AG10803 (cell line): ENCODE measurements around the gene SPAG6.
A peak's percentile ranks its signal among the peaks of the same experiment; 100 is the strongest.
"Not testable (repeated sequence)": the region's sequence is repeated elsewhere in the genome, so short reads cannot be mapped to it uniquely, and the experiment has no call there.

Experiments used
- DNase-seq: peaks from one replicate; pipeline ENCODE4 v3.0.0; 2010; ENCODE audit warnings: low read depth
- H3K4me3 ChIP-seq: 2 replicates; pipeline ENCODE4 v1.5.1; 2011; ENCODE audit warnings: mild to moderate bottlenecking, low read length, control low read depth
- TF ChIP-seq, protein P1 (sequence below): conservative IDR thresholded peaks from 2 replicates; pipeline ENCODE4 v1.5.1; 2011; ENCODE audit warnings: mild to moderate bottlenecking, low read length, control low read depth, inconsistent platforms

SPAG6 gene

DNA sequence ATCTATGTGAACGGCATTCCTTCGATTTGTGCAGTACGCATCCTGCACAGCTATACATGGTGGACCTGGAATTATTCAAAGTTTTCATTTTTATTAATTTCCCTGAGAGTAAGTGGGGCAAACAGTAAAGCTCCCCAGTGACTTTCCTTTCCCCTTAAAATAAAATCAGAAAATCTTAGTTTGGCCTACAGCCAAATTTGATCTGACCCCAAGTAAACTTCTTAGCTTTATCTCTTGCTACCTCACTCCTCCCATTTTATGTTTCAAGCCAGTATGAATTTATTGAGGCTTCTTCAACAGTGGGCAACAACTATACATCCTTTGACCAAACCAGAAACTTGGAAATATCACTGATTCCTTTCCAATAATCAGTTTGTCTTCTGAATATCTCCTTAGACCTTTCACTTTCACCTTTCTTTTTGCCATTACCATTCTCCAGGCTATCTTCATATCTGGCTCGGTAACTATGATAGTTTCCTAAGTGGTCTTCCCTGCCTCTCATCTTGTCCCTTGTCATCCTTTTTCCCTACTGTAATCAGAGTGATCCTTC lies 11.1 kb downstream of the SPAG6 start:
- H3K4me3 ChIP-seq: no peak overlapping the region
- DNase-seq: no peak
- TF ChIP-seq, protein P1, sequence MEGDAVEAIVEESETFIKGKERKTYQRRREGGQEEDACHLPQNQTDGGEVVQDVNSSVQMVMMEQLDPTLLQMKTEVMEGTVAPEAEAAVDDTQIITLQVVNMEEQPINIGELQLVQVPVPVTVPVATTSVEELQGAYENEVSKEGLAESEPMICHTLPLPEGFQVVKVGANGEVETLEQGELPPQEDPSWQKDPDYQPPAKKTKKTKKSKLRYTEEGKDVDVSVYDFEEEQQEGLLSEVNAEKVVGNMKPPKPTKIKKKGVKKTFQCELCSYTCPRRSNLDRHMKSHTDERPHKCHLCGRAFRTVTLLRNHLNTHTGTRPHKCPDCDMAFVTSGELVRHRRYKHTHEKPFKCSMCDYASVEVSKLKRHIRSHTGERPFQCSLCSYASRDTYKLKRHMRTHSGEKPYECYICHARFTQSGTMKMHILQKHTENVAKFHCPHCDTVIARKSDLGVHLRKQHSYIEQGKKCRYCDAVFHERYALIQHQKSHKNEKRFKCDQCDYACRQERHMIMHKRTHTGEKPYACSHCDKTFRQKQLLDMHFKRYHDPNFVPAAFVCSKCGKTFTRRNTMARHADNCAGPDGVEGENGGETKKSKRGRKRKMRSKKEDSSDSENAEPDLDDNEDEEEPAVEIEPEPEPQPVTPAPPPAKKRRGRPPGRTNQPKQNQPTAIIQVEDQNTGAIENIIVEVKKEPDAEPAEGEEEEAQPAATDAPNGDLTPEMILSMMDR: no peak

DNA sequence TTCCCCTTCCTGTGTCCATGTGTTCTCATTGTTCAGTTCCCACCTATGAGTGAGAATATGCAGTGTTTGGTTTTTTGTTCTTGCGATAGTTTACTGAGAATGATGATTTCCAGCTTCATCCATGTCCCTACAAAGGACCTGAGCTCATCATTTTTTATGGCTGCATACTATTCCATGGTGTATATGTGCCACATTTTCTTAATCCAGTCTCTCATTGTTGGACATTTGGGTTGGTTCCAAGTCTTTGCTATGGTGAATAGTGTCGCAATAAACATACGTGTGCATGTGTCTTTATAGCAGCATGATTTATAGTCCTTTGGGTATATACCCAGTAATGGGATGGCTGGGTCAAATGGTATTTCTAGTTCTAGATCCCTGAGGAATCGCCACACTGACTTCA lies 12.5 kb downstream of the SPAG6 start:
- not testable (repeated sequence) for H3K4me3 ChIP-seq, DNase-seq

DNA sequence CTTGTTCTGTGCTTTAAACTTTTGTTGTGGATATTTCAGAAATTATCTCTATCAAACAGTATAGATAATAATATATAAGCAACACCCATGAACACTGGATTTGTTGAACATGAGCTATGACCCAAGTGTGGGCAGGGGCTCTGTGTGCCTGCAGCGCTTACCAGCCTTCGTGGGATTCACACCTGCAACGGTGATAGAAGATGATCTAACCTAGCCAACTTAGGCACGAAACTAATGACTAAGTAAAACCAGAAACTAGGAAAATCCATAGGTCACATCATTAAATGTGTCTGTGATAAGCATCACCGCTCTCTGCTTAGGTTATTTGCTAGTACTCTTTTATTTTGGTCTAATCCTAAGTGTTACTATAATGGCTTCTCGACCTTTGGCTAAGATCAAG lies 18.0 kb downstream of the SPAG6 start:
- DNase-seq: no peak
- TF ChIP-seq, protein P1: no peak
- H3K4me3 ChIP-seq: no peak overlapping the region

DNA sequence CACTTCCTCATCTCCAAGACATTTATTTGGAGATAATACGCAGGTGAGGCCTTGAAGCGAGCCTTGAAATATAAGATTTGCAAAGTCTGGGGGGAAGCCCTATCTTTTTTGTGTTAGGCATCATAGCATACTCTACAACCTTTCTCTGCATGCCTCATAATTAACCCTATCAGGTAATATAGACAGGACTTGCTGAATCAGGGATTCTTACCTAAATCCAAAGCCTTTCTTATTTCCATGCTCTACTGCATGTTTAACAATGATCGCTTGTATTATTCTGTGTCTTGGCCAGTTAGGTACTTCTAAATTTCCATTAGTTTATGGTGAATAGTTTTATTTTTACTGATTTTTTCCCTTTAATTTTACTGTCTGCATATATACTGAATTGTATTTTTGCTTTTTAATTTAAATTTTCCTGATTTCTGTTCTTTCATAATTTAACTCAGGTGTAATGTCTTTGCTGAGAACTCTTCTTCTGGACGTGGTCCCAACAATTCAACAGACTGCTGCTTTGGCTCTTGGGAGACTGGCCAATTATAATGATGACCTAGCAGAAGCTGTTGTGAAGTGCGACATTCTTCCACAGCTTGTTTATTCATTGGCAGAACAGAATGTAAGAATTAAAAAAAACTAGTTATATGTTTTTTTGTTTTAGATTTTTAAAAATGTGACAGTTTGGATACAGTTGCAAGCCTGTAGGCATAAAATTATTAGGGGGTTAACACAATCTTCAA lies 19.3 kb downstream of the SPAG6 start:
- DNase-seq: no peak
- TF ChIP-seq, protein P1: no peak
- no peak overlapping the region for H3K4me3 ChIP-seq

DNA sequence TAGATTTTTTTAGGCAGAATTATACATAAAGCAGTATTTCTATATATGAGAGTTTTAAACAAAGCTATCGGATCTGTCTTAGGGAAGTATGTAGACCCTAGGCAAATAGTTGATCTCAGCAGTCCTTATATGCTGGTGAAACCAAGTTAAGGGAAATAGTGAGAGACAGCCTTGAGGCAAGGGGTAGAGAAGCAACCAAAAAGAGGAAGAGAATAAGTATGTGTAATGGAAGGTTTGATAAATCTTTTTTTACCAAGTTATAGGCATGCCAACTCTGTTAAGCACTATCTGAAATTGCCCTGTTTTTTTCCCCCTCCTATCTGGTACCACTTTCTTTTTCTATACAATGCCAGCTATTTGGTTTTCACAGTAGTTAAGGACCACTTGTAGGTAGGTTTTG lies 19.9 kb downstream of the SPAG6 start:
- H3K4me3 ChIP-seq: no peak overlapping the region
- TF ChIP-seq, protein P1: no peak
- DNase-seq: no peak

DNA sequence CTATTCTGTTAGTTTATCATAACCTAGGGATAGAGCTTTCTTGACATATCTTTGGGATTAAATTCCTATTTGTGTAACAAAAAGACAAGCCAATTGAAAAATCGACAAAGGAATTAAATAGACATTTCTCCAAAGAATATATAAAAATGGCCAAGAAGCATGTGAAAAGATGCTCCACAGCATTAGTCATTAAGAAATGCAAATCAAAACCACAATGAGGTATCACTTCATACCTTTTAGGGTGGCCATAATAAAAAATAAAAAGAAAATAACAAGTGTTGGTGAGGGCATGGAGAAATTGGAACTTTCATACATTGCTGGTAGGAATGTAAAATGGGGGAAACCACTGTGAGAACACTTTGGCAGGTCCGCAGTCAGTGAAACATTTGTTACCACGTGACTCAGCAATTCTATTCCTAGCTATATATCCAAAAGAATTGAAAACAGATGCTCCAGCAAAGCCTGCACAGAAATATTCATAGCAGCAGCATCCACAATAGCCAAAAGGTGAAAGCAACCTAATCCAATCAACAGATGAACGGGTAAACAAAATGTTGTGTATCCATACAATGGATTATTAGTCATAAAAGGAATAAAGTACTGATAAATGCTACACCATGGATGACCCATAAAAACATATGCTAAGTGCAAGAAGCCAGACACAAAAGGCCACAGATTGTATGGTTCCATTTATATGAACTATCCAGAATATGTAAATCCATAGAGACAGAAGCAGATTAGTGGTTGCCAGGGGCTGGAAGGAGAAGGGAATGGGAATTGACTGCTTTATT lies 20.5 kb downstream of the SPAG6 start:
- TF ChIP-seq, protein P1: no peak
- peak; percentile 31 for DNase-seq
- H3K4me3 ChIP-seq: no peak overlapping the region

DNA sequence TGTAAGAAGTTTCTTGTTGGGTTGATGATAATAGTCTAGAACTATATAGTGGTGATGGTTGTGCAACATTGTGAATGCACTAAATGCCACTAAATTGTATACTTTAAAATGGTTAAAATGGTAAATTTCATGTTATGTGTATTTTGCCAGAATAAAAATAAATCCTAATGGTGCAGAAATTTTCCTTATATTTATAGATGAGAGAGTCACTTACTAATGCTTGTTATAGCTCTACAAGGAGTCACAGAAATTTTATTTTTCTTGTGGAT lies 21.1 kb downstream of the SPAG6 start:
- TF ChIP-seq, protein P1: no peak

More for the DNA sequence above, 21.1 kb downstream of the SPAG6 start:
- H3K4me3 ChIP-seq: no peak overlapping the region
- DNase-seq: no peak
